Ishikawa (cell line): ENCODE measurements around the gene CPNE2.

Experiments
- CEBPB ChIP-seq: IDR thresholded peaks from 2 replicates; pipeline ENCODE4 v1.6.1; 2012
- CREB1 ChIP-seq: IDR thresholded peaks from 2 replicates; pipeline ENCODE4 v1.6.1; 2012; ENCODE audit warnings: low read depth
- EGR1 ChIP-seq: IDR thresholded peaks from 2 replicates; pipeline ENCODE4 v1.6.1; 2012
- EP300 ChIP-seq: IDR thresholded peaks from 2 replicates; pipeline ENCODE4 v1.6.1; 2012; ENCODE audit warnings: borderline replicate concordance
- FOXM1 ChIP-seq: IDR thresholded peaks from 2 replicates; pipeline ENCODE4 v1.6.1; 2012; ENCODE audit warnings: low read depth, borderline replicate concordance
- NFIC ChIP-seq: IDR thresholded peaks from 2 replicates; pipeline ENCODE4 v1.6.1; 2012
- RAD21 ChIP-seq: IDR thresholded peaks from 2 replicates; pipeline ENCODE4 v1.6.1; 2012; ENCODE audit warnings: low read depth
- TAF1 ChIP-seq: IDR thresholded peaks from 2 replicates; pipeline ENCODE4 v1.6.1; 2012; ENCODE audit warnings: low read depth, mild to moderate bottlenecking
- TCF12 ChIP-seq: IDR thresholded peaks from 2 replicates; pipeline ENCODE4 v1.6.1; 2012; ENCODE audit warnings: low read depth
- TEAD4 ChIP-seq: IDR thresholded peaks from 2 replicates; pipeline ENCODE4 v1.6.1; 2012
- USF1 ChIP-seq: IDR thresholded peaks from 2 replicates; pipeline ENCODE4 v1.6.1; 2012
- YY1 ChIP-seq: IDR thresholded peaks from 2 replicates; pipeline ENCODE4 v1.6.1; 2012; ENCODE audit warnings: low read depth
- ZBTB7A ChIP-seq: IDR thresholded peaks from 2 replicates; pipeline ENCODE4 v1.6.1; 2012; ENCODE audit warnings: low read depth
- TF ChIP-seq, protein P1 (sequence below): IDR thresholded peaks from 2 replicates; pipeline ENCODE4 v1.6.1; 2012; ENCODE audit warnings: low read depth, mild to moderate bottlenecking
- TF ChIP-seq, protein P2 (sequence below): IDR thresholded peaks from 2 replicates; pipeline ENCODE4 v1.6.1; 2012

The CPNE2 gene

DNA sequence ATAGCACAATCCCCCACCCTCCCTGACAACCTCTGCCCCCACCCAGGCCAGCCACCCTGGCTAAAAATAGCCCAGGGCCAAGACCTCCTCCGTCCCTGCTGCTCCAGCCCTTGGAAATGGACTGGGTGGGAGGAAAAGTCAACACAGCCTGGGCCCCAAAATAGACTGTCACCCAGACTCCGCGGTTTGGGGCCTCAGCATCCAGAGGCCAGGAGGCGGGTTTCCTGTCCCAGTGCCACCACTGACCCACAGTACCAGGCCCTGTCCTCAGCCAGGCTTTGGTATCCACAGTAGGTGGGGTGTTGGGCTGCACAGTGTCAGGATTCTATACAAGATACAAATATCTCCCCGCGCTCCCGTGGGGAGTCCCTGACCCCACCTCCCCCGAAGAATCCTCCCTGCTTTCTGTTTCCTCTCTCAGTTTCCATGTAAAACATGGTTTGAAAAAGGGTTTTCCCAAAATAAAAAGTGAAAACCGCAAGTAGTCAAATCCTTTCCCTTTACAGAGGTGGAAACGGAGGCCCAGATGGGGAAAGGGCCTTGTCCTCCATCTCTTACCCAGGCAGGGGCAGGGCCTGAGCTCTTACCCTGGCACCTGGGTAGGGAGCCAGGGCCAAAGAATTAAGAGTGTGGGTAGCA, 20.1 kb downstream of the CPNE2 start:
- no peak for TF ChIP-seq RAD21
- TF ChIP-seq EGR1, result no peak
- TF ChIP-seq, protein P1, sequence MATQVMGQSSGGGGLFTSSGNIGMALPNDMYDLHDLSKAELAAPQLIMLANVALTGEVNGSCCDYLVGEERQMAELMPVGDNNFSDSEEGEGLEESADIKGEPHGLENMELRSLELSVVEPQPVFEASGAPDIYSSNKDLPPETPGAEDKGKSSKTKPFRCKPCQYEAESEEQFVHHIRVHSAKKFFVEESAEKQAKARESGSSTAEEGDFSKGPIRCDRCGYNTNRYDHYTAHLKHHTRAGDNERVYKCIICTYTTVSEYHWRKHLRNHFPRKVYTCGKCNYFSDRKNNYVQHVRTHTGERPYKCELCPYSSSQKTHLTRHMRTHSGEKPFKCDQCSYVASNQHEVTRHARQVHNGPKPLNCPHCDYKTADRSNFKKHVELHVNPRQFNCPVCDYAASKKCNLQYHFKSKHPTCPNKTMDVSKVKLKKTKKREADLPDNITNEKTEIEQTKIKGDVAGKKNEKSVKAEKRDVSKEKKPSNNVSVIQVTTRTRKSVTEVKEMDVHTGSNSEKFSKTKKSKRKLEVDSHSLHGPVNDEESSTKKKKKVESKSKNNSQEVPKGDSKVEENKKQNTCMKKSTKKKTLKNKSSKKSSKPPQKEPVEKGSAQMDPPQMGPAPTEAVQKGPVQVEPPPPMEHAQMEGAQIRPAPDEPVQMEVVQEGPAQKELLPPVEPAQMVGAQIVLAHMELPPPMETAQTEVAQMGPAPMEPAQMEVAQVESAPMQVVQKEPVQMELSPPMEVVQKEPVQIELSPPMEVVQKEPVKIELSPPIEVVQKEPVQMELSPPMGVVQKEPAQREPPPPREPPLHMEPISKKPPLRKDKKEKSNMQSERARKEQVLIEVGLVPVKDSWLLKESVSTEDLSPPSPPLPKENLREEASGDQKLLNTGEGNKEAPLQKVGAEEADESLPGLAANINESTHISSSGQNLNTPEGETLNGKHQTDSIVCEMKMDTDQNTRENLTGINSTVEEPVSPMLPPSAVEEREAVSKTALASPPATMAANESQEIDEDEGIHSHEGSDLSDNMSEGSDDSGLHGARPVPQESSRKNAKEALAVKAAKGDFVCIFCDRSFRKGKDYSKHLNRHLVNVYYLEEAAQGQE, result no peak
- TF ChIP-seq USF1, result no peak
- TF ChIP-seq TAF1, result no peak

DNA sequence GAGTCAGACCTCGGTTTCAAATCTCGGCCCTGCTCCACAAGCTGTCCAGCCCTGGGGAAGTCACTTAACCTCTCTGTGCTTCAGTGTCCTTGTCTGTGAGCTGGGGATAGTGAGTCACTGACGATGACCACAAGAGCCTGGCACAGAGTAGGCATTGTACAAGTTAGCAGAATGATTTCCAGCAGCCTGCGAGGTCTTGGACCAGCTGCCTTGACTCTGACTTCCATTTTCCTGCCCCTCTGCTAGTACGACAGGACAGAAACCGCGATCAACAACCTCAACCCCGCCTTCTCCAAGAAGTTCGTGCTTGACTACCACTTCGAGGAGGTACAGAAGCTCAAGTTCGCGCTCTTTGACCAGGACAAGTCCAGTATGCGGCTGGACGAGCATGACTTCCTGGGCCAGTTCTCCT, 20.7 kb downstream of the CPNE2 start:
- no peak for TF ChIP-seq NFIC
- TF ChIP-seq FOXM1, result no peak
- TF ChIP-seq, protein P1, result no peak
- no peak for TF ChIP-seq ZBTB7A
- TF ChIP-seq, protein P2, sequence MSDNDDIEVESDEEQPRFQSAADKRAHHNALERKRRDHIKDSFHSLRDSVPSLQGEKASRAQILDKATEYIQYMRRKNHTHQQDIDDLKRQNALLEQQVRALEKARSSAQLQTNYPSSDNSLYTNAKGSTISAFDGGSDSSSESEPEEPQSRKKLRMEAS, result no peak

DNA sequence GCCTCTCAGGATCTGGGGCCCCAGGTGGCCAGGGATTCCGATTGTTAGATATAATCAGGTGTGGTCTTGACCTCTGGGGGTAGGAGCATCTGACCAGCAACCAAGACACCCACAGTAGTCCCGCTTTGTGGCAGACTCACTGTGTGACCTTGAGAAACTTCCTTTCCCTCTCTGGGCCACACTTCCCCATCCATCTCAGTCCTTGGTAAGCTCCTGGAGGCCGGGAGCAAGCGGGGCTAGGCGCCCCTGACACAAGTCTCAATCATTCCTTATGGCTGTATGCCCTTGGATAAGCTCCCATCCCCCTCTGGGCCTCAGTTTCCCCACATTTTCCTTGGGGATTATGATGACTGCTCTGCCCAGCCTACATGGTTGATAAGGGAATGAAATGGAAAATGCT, 21.3 kb downstream of the CPNE2 start:
- TF ChIP-seq EGR1 (no peak), FOXM1 (no peak), USF1 (no peak), TEAD4 (no peak), CREB1 (no peak), NFIC (no peak), TCF12 (no peak), TAF1 (no peak)
- TF ChIP-seq, protein P1, result no peak

- TF ChIP-seq EGR1, result no peak
- TF ChIP-seq, protein P2, result no peak
- TF ChIP-seq EP300, result no peak
- TF ChIP-seq FOXM1, result no peak
- no peak for TF ChIP-seq RAD21
- no peak for TF ChIP-seq CREB1
- no peak for TF ChIP-seq TEAD4
- TF ChIP-seq, protein P1, result no peak
- TF ChIP-seq ZBTB7A, result no peak
- no peak for TF ChIP-seq CEBPB
- no peak for TF ChIP-seq TCF12
- TF ChIP-seq TAF1, result no peak
- no peak for TF ChIP-seq YY1
- no peak for TF ChIP-seq USF1
Observed at GRCh38 chr16:57115168-57115513, 22.8 kb downstream of the CPNE2 start.
